HPDE6-E6E7 (cell line): ENCODE results near the gene HOXD3.

Source experiments
- DNase-seq: peaks from one replicate; pipeline ENCODE4 v3.0.0; 2011; ENCODE audit warnings: missing footprints; ENCODE audit errors: extremely low spot score

Gene HOXD3

DNA sequence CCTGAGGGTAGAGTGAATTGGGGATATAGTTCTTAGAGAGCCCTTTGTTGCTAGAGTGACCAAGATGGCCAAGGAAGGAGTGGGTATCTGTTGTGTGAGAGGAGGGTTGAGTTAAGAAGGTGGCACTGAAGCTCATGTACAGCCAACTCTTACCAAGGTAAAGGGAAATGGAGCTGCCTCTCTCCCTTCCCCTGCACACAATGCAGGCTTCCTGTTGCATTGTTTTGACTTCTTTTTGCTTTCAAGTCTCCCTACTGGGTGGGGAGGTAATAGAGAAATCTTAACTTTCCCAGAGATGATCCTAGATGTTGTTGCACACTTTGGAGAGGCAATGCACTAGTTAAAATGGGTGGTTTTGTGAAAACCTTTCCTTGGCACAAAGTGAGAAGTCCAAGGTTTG, 55.2 kb downstream of the HOXD3 start:
- no peak for DNase-seq

DNA sequence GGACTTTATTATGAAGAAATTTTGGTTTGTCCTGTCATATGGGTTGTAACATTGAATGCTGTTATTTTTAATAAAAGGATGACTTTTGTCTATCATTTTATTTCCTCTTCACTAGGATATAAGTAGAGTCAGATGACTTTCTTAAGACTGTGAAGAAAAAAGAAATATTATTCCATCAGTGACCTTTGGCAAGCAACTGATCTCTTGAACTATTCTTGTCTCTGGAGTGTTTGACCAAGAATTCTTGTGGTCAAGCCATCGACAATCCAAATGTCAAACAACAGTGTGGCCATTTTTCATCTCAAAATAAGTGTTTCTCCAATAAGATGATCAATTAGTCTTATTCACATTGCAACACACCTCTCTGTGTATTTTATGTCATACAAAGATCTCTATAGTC, 56.3 kb downstream of the HOXD3 start:
- no peak for DNase-seq
